Measurements from ENCODE around the gene ZNF516.

DNA sequence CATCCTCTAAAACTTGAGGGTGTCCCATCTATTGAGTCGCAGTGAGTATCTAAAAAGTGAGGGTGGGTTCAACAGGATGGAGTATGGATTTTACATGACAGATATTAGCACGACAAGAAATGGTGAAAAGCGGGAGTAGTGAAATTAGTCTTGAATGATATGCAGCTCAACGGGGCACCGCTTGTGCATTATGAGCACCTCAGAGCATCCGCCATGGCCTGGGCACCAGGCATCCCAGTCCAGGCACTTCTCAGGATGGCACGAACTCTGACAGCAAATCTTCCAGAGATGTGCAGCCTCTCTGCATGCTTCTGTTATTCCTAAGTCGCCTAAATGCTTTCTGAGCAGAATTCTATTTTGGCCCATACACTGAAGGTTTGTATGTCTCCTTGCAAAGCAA is 57.1 kb downstream of the ZNF516 start:
- TF ChIP-seq NFE2L2 (IDR thresholded peaks at IDR 0.05; ENCODE audit: low read depth, low read length) (no peak), BHLHE40 (IDR thresholded peaks at IDR 0.05; ENCODE audit: low read depth, low read length) (no peak), POLR2A (IDR thresholded peaks at IDR 0.05; ENCODE audit: low read depth, low read length) (no peak), SMC3 (IDR thresholded peaks at IDR 0.05; ENCODE audit: low read depth, low read length) (no peak), RAD21 (IDR thresholded peaks at IDR 0.05; ENCODE audit: low read length) (no peak), FOS (IDR thresholded peaks at IDR 0.05; ENCODE audit: low read depth, low read length) (no peak), CEBPB (IDR thresholded peaks at IDR 0.05; ENCODE audit: low read depth, low read length) (no peak), MAZ (IDR thresholded peaks at IDR 0.05; ENCODE audit: borderline replicate concordance, low read depth, low read length) (no peak), MXI1 (IDR thresholded peaks at IDR 0.05; ENCODE audit: borderline replicate concordance, low read depth, low read length) (no peak), MAFK (IDR thresholded peaks at IDR 0.05; ENCODE audit: low read depth, low read length) (no peak), RFX5 (IDR thresholded peaks at IDR 0.05; ENCODE audit: low read depth, low read length) (no peak), RCOR1 (IDR thresholded peaks at IDR 0.05; ENCODE audit: insufficient replicate concordance, low read length) (no peak)
- TF ChIP-seq, protein P1, sequence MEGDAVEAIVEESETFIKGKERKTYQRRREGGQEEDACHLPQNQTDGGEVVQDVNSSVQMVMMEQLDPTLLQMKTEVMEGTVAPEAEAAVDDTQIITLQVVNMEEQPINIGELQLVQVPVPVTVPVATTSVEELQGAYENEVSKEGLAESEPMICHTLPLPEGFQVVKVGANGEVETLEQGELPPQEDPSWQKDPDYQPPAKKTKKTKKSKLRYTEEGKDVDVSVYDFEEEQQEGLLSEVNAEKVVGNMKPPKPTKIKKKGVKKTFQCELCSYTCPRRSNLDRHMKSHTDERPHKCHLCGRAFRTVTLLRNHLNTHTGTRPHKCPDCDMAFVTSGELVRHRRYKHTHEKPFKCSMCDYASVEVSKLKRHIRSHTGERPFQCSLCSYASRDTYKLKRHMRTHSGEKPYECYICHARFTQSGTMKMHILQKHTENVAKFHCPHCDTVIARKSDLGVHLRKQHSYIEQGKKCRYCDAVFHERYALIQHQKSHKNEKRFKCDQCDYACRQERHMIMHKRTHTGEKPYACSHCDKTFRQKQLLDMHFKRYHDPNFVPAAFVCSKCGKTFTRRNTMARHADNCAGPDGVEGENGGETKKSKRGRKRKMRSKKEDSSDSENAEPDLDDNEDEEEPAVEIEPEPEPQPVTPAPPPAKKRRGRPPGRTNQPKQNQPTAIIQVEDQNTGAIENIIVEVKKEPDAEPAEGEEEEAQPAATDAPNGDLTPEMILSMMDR (conservative IDR thresholded peaks at IDR 0.05; ENCODE audit: low read depth, low read length) = no peak
- TF ChIP-seq, protein P2, sequence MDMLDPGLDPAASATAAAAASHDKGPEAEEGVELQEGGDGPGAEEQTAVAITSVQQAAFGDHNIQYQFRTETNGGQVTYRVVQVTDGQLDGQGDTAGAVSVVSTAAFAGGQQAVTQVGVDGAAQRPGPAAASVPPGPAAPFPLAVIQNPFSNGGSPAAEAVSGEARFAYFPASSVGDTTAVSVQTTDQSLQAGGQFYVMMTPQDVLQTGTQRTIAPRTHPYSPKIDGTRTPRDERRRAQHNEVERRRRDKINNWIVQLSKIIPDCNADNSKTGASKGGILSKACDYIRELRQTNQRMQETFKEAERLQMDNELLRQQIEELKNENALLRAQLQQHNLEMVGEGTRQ (IDR thresholded peaks at IDR 0.05; ENCODE audit: low read depth, low read length) = no peak
